Measurements from ENCODE around the gene IGSF1.

IGSF1 gene

DNA sequence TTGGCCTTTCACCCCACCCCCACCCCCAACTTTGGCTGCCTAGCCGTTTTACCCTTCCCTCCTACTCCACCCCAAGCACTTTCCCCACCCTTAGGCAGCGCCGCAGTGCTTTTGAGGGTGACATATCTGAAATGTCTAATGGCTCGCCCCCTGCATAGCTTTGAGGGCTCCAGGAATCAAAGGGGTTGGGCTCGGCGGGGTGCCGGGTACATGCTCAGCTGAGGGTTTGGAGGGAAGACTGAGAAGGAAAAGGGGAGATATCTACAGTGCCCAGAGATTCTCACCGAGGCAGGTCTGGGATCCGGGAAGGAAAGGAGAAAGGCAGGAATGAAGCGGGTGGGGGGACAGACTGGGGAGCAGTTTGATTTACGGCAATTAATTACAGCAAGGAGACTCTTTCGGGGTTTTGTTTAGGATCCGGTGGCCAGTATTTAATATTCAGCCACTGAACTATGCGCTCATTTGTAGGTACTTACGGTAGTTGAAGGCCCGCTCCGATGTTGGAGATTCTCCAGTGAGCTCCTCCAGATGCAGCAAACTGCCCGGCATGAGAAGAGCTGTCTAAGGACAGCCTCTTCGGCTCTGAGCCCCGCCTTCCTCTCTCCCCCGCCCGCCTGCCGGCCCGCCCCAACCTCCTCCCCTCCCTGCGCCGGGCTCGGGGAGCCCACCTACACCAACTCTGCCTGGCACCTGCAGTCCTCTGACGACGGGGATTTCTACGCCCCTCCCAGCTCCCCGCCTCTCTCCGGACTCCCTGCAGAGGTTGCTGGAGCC, at the start of gene IGSF1:
TSS of gene IGSF1 (minus strand) at position 569 of the 774 bp plus-strand sequence. CDS start 2,632 bp downstream, outside the sequence.
- Histone ChIP-seq H3K4me1 (ENCODE audit: insufficient read depth, low read length) (peaks cover 14% of the 10 kb centered on the region), H3K9ac (ENCODE audit: low read depth, low read length) (peak within 1 kb of the TSS; percentile 72), H3K36me3 (ENCODE audit: insufficient read depth, low read length) (no peaks in the 10 kb centered on the region), H3K9me3 (ENCODE audit: control insufficient read depth, insufficient read depth, low read length) (no peaks in the 10 kb centered on the region)

DNA sequence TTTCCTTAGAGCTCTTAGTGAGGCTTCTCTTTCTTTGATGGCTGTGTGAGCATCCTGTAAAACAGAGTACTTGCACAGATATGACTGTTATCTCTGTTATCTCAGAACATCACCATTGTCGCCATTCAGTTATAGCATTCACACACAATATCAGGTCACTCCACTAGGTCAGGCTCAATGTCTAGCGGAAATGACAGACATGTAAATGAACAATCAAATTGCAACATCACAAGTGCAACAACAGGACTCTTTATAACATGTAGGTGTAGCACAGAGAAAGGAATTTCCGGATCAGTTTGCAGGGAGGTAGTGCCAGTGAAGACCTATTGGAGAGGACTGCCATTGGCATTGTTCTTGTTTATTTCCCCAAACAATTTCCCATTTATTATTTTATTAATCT, 43.2 kb upstream of the IGSF1 start:
- Histone ChIP-seq H3K9ac (ENCODE audit: low read depth, low read length) (no peak overlapping the region), H3K36me3 (ENCODE audit: insufficient read depth, low read length) (no peaks in the 10 kb centered on the region), H3K4me1 (ENCODE audit: insufficient read depth, low read length) (no peaks in the 10 kb centered on the region), H3K9me3 (ENCODE audit: control insufficient read depth, insufficient read depth, low read length) (no peaks in the 10 kb centered on the region)

DNA sequence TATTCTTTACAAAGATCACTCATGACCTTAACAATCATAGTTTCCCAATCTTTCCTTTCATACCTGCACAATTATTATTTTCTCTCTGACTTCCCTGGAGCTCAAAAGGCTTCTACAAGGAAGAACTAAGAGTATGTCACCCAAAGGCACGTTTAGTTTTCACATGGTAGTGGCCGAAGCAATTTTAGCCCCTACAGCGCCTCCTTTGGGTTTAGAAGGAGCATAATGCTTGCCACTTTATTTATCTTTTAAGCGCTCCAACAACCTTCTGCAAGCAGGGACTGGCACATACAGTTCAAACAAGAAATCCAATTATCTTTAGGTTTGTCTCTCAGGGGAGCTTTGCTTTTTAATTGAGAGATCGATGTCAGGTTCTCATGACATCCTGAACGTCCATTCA, 42.0 kb upstream of the IGSF1 start:
- H3K9me3 ChIP-seq (ENCODE audit: control insufficient read depth, insufficient read depth, low read length) = no peaks in the 10 kb centered on the region
- H3K9ac ChIP-seq (ENCODE audit: low read depth, low read length) = no peak overlapping the region
- no peaks in the 10 kb centered on the region for H3K36me3 ChIP-seq (ENCODE audit: insufficient read depth, low read length)
- no peaks in the 10 kb centered on the region for H3K4me1 ChIP-seq (ENCODE audit: insufficient read depth, low read length)

GRCh38 chrX:131330735-131331134, 41.6 kb upstream of the IGSF1 start:
- Histone ChIP-seq H3K9me3 (ENCODE audit: control insufficient read depth, insufficient read depth, low read length) (no peaks in the 10 kb centered on the region), H3K4me1 (ENCODE audit: insufficient read depth, low read length) (no peaks in the 10 kb centered on the region), H3K9ac (ENCODE audit: low read depth, low read length) (no peak overlapping the region), H3K36me3 (ENCODE audit: insufficient read depth, low read length) (no peaks in the 10 kb centered on the region)

GRCh38 chrX:131322651-131323050, 33.5 kb upstream of the IGSF1 start:
- Histone ChIP-seq H3K36me3 (ENCODE audit: insufficient read depth, low read length) (no peaks in the 10 kb centered on the region), H3K9ac (ENCODE audit: low read depth, low read length) (no peak overlapping the region), H3K4me1 (ENCODE audit: insufficient read depth, low read length) (no peaks in the 10 kb centered on the region), H3K9me3 (ENCODE audit: control insufficient read depth, insufficient read depth, low read length) (no peaks in the 10 kb centered on the region)

DNA sequence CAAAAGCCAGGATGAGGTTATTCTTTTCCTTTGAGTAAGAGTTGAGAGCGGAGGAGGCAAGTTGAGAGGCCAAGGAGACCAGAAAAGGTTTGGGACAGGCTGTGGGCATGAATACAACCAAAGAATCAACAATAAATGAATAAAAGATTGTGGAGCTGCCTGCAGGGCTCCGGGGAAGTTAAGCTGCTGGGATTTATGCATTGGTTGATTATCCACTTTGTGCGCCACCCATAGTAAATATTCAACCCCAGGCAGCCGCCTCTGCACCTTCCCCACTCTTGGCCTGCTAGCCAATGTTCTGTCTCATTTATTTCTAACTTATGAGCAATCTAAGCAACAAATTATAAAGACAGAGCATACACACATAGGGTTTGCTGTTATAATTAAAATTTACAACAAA, 28.2 kb upstream of the IGSF1 start:
- Histone ChIP-seq H3K9ac (ENCODE audit: low read depth, low read length) (no peak overlapping the region), H3K36me3 (ENCODE audit: insufficient read depth, low read length) (no peaks in the 10 kb centered on the region), H3K4me1 (ENCODE audit: insufficient read depth, low read length) (no peaks in the 10 kb centered on the region)

GRCh38 chrX:131316260-131316659, 27.2 kb upstream of the IGSF1 start:
- Histone ChIP-seq H3K36me3 (ENCODE audit: insufficient read depth, low read length) (no peaks in the 10 kb centered on the region), H3K9me3 (ENCODE audit: control insufficient read depth, insufficient read depth, low read length) (no peaks in the 10 kb centered on the region), H3K4me1 (ENCODE audit: insufficient read depth, low read length) (no peaks in the 10 kb centered on the region), H3K9ac (ENCODE audit: low read depth, low read length) (no peak overlapping the region)

More for the DNA sequence above, 28.2 kb upstream of the IGSF1 start:
- no peaks in the 10 kb centered on the region for H3K9me3 ChIP-seq (ENCODE audit: control insufficient read depth, insufficient read depth, low read length)

GRCh38 chrX:131308980-131309379, 19.9 kb upstream of the IGSF1 start:
- Histone ChIP-seq H3K9ac (ENCODE audit: low read depth, low read length) (no peak overlapping the region), H3K36me3 (ENCODE audit: insufficient read depth, low read length) (no peaks in the 10 kb centered on the region), H3K4me1 (ENCODE audit: insufficient read depth, low read length) (peaks cover 14% of the 10 kb centered on the region), H3K9me3 (ENCODE audit: control insufficient read depth, insufficient read depth, low read length) (no peaks in the 10 kb centered on the region)

GRCh38 chrX:131306601-131307000, 17.5 kb upstream of the IGSF1 start:
- no peaks in the 10 kb centered on the region for H3K9me3 ChIP-seq (ENCODE audit: control insufficient read depth, insufficient read depth, low read length)
- no peaks in the 10 kb centered on the region for H3K36me3 ChIP-seq (ENCODE audit: insufficient read depth, low read length)
- peaks cover 19% of the 10 kb centered on the region for H3K4me1 ChIP-seq (ENCODE audit: insufficient read depth, low read length)
- H3K9ac ChIP-seq (ENCODE audit: low read depth, low read length) = no peak overlapping the region

DNA sequence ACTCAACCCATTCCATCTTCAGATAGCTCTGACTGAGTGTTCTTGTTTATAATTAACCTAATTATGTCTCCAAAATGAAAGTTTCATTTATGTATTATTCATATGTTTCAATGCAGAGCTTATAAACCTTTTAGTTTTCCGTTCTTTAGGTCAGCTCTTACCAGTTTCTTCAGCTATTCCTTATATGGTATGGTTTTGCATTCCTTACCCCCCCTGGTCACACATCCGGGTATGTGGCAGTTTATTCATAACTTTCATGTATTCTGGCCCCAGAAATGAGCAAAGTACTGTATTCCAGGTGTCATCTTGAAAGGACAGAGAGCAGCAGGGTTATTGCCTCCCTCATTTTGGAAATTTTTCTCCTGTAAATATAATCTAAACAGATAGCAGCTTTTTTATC, 16.8 kb upstream of the IGSF1 start:
- Histone ChIP-seq H3K4me1 (ENCODE audit: insufficient read depth, low read length) (peaks cover 22% of the 10 kb centered on the region), H3K9ac (ENCODE audit: low read depth, low read length) (no peak overlapping the region), H3K9me3 (ENCODE audit: control insufficient read depth, insufficient read depth, low read length) (no peaks in the 10 kb centered on the region), H3K36me3 (ENCODE audit: insufficient read depth, low read length) (no peaks in the 10 kb centered on the region)

DNA sequence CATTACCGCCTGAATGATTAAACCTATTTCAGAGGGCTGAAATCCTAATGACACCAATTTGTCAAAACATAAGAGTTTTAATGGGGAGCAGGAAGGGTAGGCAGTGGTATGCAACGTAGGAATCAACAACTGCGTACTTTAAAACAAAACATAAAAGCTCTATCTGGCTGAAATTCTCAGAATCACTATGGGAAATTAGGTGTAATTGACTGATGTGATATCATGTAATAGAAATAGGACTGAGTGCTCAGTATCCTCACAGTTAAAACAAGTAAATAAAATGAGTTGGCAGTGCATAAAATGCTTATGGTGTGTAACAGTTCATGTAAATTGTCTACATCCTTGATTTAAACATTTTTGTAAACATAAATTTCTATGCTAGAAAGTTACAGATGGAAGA, 13.6 kb upstream of the IGSF1 start:
- no peaks in the 10 kb centered on the region for H3K9me3 ChIP-seq (ENCODE audit: control insufficient read depth, insufficient read depth, low read length)
- H3K4me1 ChIP-seq (ENCODE audit: insufficient read depth, low read length) = peaks cover 22% of the 10 kb centered on the region
- no peaks in the 10 kb centered on the region for H3K36me3 ChIP-seq (ENCODE audit: insufficient read depth, low read length)
- H3K9ac ChIP-seq (ENCODE audit: low read depth, low read length) = no peak overlapping the region

GRCh38 chrX:131301155-131301554, 12.0 kb upstream of the IGSF1 start:
- H3K9ac ChIP-seq (ENCODE audit: low read depth, low read length) = no peak overlapping the region

DNA sequence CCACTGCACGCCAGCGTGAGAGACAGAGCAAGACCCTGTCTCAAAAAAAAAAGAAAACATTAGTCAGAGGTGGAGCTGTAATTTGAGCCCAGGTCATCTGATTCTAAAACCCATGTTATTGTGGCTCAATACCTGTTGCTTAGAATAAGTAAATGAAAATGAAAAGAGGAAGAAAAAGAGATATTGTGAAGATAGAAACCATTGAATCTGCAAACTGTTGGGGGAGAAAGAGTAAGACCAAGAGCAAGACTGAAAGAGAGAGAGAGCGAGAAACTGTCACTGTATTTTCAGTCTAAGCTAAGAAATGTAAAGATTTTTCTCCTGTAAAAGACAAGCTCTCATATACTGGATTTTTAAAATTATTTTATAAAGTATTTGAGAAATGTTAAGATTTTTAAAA, 9.7 kb upstream of the IGSF1 start:
- Histone ChIP-seq H3K9me3 (ENCODE audit: control insufficient read depth, insufficient read depth, low read length) (no peaks in the 10 kb centered on the region), H3K4me1 (ENCODE audit: insufficient read depth, low read length) (peaks cover 8% of the 10 kb centered on the region), H3K36me3 (ENCODE audit: insufficient read depth, low read length) (no peaks in the 10 kb centered on the region), H3K9ac (ENCODE audit: low read depth, low read length) (no peak overlapping the region)

More at GRCh38 chrX:131301155-131301554, 12.0 kb upstream of the IGSF1 start:
- peaks cover 13% of the 10 kb centered on the region for H3K4me1 ChIP-seq (ENCODE audit: insufficient read depth, low read length)
- H3K36me3 ChIP-seq (ENCODE audit: insufficient read depth, low read length) = no peaks in the 10 kb centered on the region
- H3K9me3 ChIP-seq (ENCODE audit: control insufficient read depth, insufficient read depth, low read length) = no peaks in the 10 kb centered on the region

- no peak overlapping the region for H3K9ac ChIP-seq (ENCODE audit: low read depth, low read length)
- H3K36me3 ChIP-seq (ENCODE audit: insufficient read depth, low read length) = no peaks in the 10 kb centered on the region
- H3K4me1 ChIP-seq (ENCODE audit: insufficient read depth, low read length) = peaks cover 8% of the 10 kb centered on the region
- H3K9me3 ChIP-seq (ENCODE audit: control insufficient read depth, insufficient read depth, low read length) = no peaks in the 10 kb centered on the region
These were observed 8.9 kb upstream of the IGSF1 start for GRCh38 chrX:131298036-131298435.

GRCh38 chrX:131289527-131289926, 421 bp upstream of the IGSF1 start:
- Histone ChIP-seq H3K36me3 (ENCODE audit: insufficient read depth, low read length) (no peaks in the 10 kb centered on the region), H3K4me1 (ENCODE audit: insufficient read depth, low read length) (peaks cover 14% of the 10 kb centered on the region), H3K9me3 (ENCODE audit: control insufficient read depth, insufficient read depth, low read length) (no peaks in the 10 kb centered on the region), H3K9ac (ENCODE audit: low read depth, low read length) (peak overlapping the region; percentile 11; the same call in 1 of the 2 replicates)
